ENCODE data around the gene GSTT4.

The GSTT4 gene

DNA sequence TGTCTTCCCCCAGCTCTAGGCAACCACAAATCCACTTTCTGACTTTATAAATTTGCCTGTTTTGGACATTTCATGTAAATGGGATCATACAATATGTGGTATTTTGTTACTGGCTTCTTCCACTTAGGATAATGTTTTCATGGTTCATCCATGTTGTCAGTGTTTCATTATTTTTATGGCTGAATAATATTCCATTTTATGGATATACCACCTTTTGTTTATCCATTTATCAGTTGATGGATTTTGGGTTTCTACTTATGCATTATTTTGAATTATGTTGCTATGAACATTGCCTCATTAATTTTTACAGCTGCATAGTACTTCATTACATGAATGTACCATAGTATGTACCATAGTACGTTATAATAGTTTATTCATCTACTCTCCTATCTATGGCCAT, 10.9 kb upstream of the GSTT4 start:
- Histone ChIP-seq H3K27me3 (ENCODE audit: control insufficient read depth, low read length) (no peaks in the 10 kb centered on the region), H3K79me2 (ENCODE audit: control insufficient read depth, low read length) (peaks cover 89% of the 10 kb centered on the region), H3K4me3 (ENCODE audit: low read length) (no peak overlapping the region), H3K9me2 (replicated peaks; ENCODE audit: control insufficient read depth, low read length) (no peaks in the 10 kb centered on the region), H3K4me1 (ENCODE audit: control insufficient read depth, low read length) (peaks cover 5% of the 10 kb centered on the region), H3K4me2 (ENCODE audit: low read length) (no peak overlapping the region), H3K27ac (ENCODE audit: low read depth, low read length) (no peak overlapping the region), H3K9me3 (ENCODE audit: control insufficient read depth, insufficient read depth, low read length) (no peaks in the 10 kb centered on the region), H3F3A (ENCODE audit: control insufficient read depth, insufficient read depth) (peaks cover 5% of the 10 kb centered on the region; the same call in 1 of the 2 replicates), H3K36me3 (ENCODE audit: control insufficient read depth, low read length) (peaks cover 9% of the 10 kb centered on the region), H4K20me1 (ENCODE audit: control insufficient read depth, insufficient read depth, low read depth, low read length) (peaks cover 2% of the 10 kb centered on the region; the same call in 1 of the 2 replicates)
- TF ChIP-seq EZH2phosphoT487 (IDR thresholded peaks at IDR 0.05; ENCODE audit: borderline replicate concordance, low read length): no peak
- TF ChIP-seq, protein P1, sequence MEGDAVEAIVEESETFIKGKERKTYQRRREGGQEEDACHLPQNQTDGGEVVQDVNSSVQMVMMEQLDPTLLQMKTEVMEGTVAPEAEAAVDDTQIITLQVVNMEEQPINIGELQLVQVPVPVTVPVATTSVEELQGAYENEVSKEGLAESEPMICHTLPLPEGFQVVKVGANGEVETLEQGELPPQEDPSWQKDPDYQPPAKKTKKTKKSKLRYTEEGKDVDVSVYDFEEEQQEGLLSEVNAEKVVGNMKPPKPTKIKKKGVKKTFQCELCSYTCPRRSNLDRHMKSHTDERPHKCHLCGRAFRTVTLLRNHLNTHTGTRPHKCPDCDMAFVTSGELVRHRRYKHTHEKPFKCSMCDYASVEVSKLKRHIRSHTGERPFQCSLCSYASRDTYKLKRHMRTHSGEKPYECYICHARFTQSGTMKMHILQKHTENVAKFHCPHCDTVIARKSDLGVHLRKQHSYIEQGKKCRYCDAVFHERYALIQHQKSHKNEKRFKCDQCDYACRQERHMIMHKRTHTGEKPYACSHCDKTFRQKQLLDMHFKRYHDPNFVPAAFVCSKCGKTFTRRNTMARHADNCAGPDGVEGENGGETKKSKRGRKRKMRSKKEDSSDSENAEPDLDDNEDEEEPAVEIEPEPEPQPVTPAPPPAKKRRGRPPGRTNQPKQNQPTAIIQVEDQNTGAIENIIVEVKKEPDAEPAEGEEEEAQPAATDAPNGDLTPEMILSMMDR (IDR thresholded peaks at IDR 0.05; ENCODE audit: low read depth, low read length, poor library complexity, severe bottlenecking): no peak

DNA sequence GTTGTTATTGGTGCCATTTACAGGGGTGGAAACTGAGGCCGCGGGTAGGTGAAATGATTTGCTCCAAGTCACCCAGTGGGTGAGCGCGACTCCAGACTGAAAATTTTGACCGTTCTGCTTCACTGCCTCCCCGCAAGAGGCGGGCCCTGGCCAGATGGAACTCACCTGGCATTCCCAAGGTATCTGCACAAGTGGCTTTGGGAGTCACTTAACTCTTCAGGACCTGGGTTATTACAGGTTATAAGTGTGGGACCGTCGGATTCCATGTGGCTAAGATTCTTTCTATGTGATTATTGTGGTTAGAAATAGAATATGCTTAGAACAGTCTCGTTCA, 6.4 kb upstream of the GSTT4 start:
- H3K36me3 ChIP-seq (ENCODE audit: control insufficient read depth, low read length): peaks cover 5% of the 10 kb centered on the region
- peaks cover 54% of the 10 kb centered on the region for H3K79me2 ChIP-seq (ENCODE audit: control insufficient read depth, low read length)
- H3K4me2 ChIP-seq (ENCODE audit: low read length): peak overlapping the region; percentile 70
- H3F3A ChIP-seq (ENCODE audit: control insufficient read depth, insufficient read depth): no peaks in the 10 kb centered on the region; the same call in 1 of the 2 replicates
- no peaks in the 10 kb centered on the region for H3K9me2 ChIP-seq (replicated peaks; ENCODE audit: control insufficient read depth, low read length)
- peaks cover 6% of the 10 kb centered on the region; the same call in 1 of the 2 replicates for H3K9me3 ChIP-seq (ENCODE audit: control insufficient read depth, insufficient read depth, low read length)
- H3K27me3 ChIP-seq (ENCODE audit: control insufficient read depth, low read length): no peaks in the 10 kb centered on the region
- H3K4me3 ChIP-seq (ENCODE audit: low read length): peak overlapping the region; percentile 78
- 0 out of 2 replicates have a peak, but pooled peaks cover 2% of the 10 kb centered on the region for H4K20me1 ChIP-seq (ENCODE audit: control insufficient read depth, insufficient read depth, low read depth, low read length)
- no peak overlapping the region for H3K27ac ChIP-seq (ENCODE audit: low read depth, low read length)
- peaks cover 5% of the 10 kb centered on the region for H3K4me1 ChIP-seq (ENCODE audit: control insufficient read depth, low read length)
- TF ChIP-seq, protein P1 (IDR thresholded peaks at IDR 0.05; ENCODE audit: low read depth, low read length, poor library complexity, severe bottlenecking): no peak
- no peak for TF ChIP-seq EZH2phosphoT487 (IDR thresholded peaks at IDR 0.05; ENCODE audit: borderline replicate concordance, low read length)

DNA sequence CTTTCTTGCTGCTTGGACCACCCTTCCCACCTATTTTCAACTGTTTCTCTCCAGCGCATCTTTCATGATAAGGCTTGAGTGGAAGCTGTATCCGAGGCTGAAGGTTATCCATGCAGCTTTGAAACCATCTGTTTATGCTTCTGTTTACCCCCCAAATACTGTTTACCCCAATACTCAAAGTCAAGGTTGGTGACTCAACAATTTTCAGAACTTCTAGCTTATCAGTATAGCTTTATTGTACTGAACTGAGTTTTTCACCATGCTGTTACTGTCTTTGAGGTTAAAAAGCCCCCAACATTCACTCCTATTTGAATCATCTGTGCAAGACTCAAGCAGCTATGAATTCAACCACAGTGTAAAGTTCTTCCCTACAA, 4.8 kb upstream of the GSTT4 start:
- Histone ChIP-seq H3F3A (ENCODE audit: control insufficient read depth, insufficient read depth) (no peaks in the 10 kb centered on the region; the same call in 1 of the 2 replicates), H4K20me1 (ENCODE audit: control insufficient read depth, insufficient read depth, low read depth, low read length) (no peaks in the 10 kb centered on the region), H3K27me3 (ENCODE audit: control insufficient read depth, low read length) (no peaks in the 10 kb centered on the region), H3K4me1 (ENCODE audit: control insufficient read depth, low read length) (peaks cover 5% of the 10 kb centered on the region), H3K36me3 (ENCODE audit: control insufficient read depth, low read length) (no peaks in the 10 kb centered on the region; the same call in 1 of the 2 replicates), H3K79me2 (ENCODE audit: control insufficient read depth, low read length) (peaks cover 37% of the 10 kb centered on the region), H3K4me2 (ENCODE audit: low read length) (no peak overlapping the region), H3K4me3 (ENCODE audit: low read length) (no peak overlapping the region), H3K9me3 (ENCODE audit: control insufficient read depth, insufficient read depth, low read length) (peaks cover 6% of the 10 kb centered on the region; the same call in 1 of the 2 replicates), H3K9me2 (replicated peaks; ENCODE audit: control insufficient read depth, low read length) (no peaks in the 10 kb centered on the region), H3K27ac (ENCODE audit: low read depth, low read length) (no peak overlapping the region)
- TF ChIP-seq EZH2phosphoT487 (IDR thresholded peaks at IDR 0.05; ENCODE audit: borderline replicate concordance, low read length): no peak

DNA sequence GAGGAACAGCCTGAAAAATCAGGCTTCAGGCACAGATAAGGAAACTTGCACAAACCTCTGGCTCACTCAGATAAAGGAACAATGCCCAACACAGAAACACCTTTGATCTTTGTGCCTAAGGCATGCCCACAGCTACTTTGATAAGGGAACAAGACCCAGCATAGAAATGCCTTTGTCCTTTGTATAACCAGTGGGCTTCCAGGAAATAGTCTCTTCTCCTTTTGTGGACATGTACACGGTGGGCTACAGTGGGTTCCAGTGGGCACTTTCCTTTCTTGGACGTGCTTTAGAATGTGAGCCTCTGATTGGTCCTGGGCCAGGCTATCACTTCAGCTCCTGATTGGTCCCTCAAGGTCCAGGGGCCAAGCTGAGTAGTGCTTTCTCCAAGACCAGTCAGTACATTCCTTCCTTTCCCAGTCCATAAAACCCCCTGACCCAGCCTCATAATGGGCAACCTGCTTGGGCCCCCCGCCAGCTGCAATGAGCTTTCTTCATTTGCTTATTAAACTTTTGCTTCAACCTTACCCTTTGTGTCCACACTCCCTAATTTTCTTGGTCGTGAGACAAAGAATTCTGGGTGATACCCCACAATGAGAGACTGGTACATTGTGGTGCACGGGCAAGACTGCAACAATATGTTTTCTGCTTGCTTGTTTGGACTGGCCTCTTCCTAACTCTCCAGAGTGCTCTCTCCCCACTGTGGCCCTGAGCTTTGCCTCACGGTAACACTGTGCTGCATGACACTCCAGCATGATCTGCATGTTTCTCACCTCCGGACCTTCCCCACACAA, 4.2 kb upstream of the GSTT4 start:
- no peak overlapping the region for H3K4me2 ChIP-seq (ENCODE audit: low read length)
- no peaks in the 10 kb centered on the region for H4K20me1 ChIP-seq (ENCODE audit: control insufficient read depth, insufficient read depth, low read depth, low read length)
- no peak overlapping the region for H3K4me3 ChIP-seq (ENCODE audit: low read length)
- no peaks in the 10 kb centered on the region; the same call in 1 of the 2 replicates for H3K36me3 ChIP-seq (ENCODE audit: control insufficient read depth, low read length)
- H3K27me3 ChIP-seq (ENCODE audit: control insufficient read depth, low read length): no peaks in the 10 kb centered on the region
- H3K4me1 ChIP-seq (ENCODE audit: control insufficient read depth, low read length): peaks cover 5% of the 10 kb centered on the region
- H3K79me2 ChIP-seq (ENCODE audit: control insufficient read depth, low read length): peaks cover 31% of the 10 kb centered on the region
- TF ChIP-seq, protein P1 (IDR thresholded peaks at IDR 0.05; ENCODE audit: low read depth, low read length, poor library complexity, severe bottlenecking): no peak
- no peak for TF ChIP-seq EZH2phosphoT487 (IDR thresholded peaks at IDR 0.05; ENCODE audit: borderline replicate concordance, low read length)
- peaks cover 6% of the 10 kb centered on the region; the same call in 1 of the 2 replicates for H3K9me3 ChIP-seq (ENCODE audit: control insufficient read depth, insufficient read depth, low read length)
- H3K9me2 ChIP-seq (replicated peaks; ENCODE audit: control insufficient read depth, low read length): no peaks in the 10 kb centered on the region
- no peak overlapping the region for H3K27ac ChIP-seq (ENCODE audit: low read depth, low read length)
- H3F3A ChIP-seq (ENCODE audit: control insufficient read depth, insufficient read depth): no peaks in the 10 kb centered on the region; the same call in 1 of the 2 replicates
